GM12878 (cell line): ENCODE results near the gene EFHD2. TPM values are rescaled to one million over a fixed set of nuclear protein-coding genes. Genes with fewer than 3 reads are reported as not detected.

Source experiments
- ATAC-seq: fragments of 200-7000 bp; cut with Tn5 transposase; 3 replicates; pipeline ENCODE4 v1.9.1; 2020; ENCODE audit warnings: mild to moderate bottlenecking, moderate library complexity
- BruUV-seq: library from RNA; stranded (reverse); fragments of 400-500 nt; replicated peaks from 2 replicates; lab custom pipeline; 2021; lab: Mats Ljungman, UMichigan
- CTCF ChIA-PET: fragments of 300-600 bp; sonication (Branson Sonifier 250); formaldehyde crosslinking; extraction: SDS; loops from one replicate; lab custom pipeline; 2021; ENCODE audit warnings: inconsistent platforms; lab: Yijun Ruan, JAX
- POLR2A ChIA-PET: fragments of 350-600 bp; formaldehyde crosslinking; extraction: SDS; loops from one replicate; lab custom pipeline; 2021; ENCODE audit warnings: inconsistent platforms; lab: Charles Lee
- RAD21 ChIA-PET: fragments of 300-600 bp; sonication (Branson Sonifier 250); formaldehyde crosslinking; loops from one replicate; lab custom pipeline; 2023; ENCODE audit warnings: antibody characterized with exemption; ENCODE audit not compliant: unreplicated experiment; lab: Charles Lee
- SMC1A ChIA-PET: fragments of 300-600 bp; sonication (Branson Sonifier 250); formaldehyde crosslinking; loops from one replicate; lab custom pipeline; 2023; ENCODE audit not compliant: unreplicated experiment, uncharacterized antibody; lab: Charles Lee
- DNase-seq: peaks from one replicate; pipeline ENCODE4 v3.0.0-alpha.2; 2011; ENCODE audit warnings: low read depth, low spot score
- FAIRE-seq: peaks from 3 replicates; lab custom pipeline; 2011; peaks lifted over from hg19 to GRCh38; lab: Jason Lieb, UNC
- H2AFZ ChIP-seq: 2 replicates; pipeline ENCODE4 v1.6.0; 2011; ENCODE audit warnings: low read depth, low read length, control low read depth; ENCODE audit not compliant: control insufficient read depth
- H3K27ac ChIP-seq: 2 replicates; pipeline ENCODE4 v1.5.1; 2011; ENCODE audit warnings: control low read depth; ENCODE audit not compliant: control insufficient read depth, insufficient read depth
- H3K27me3 ChIP-seq, 2 experiments: replicated peaks in 1 of 2; 2 replicates each; pipeline versions ENCODE4 v1.6.0 to v1.6.1; 2011; ENCODE audit warnings: low read length in 1 of 2; ENCODE audit not compliant: control insufficient read depth in 2 of 2, insufficient read depth in 2 of 2
- H3K36me3 ChIP-seq, 2 experiments: 2 replicates each; pipeline ENCODE4 v1.5.1; 2011; ENCODE audit warnings: low read length in 1 of 2; ENCODE audit not compliant: control insufficient read depth in 2 of 2, insufficient read depth in 2 of 2
- H3K4me1 ChIP-seq: 2 replicates; pipeline ENCODE4 v1.6.1; 2011; ENCODE audit warnings: mild to moderate bottlenecking, low read length, moderate library complexity, mixed read lengths; ENCODE audit not compliant: control insufficient read depth, insufficient read depth
- H3K4me2 ChIP-seq: 2 replicates; pipeline ENCODE4 v1.6.0; 2011; ENCODE audit warnings: control low read depth; ENCODE audit not compliant: control insufficient read depth, insufficient read depth
- H3K4me3 ChIP-seq: fragments of 200-600 bp; sonication (generic); 2 replicates; pipeline ENCODE4 v1.5.1; 2016
- H3K79me2 ChIP-seq: 2 replicates; pipeline ENCODE4 v1.6.0; 2011; ENCODE audit warnings: low read length; ENCODE audit not compliant: control insufficient read depth, insufficient read depth
- H3K9ac ChIP-seq: 2 replicates; pipeline ENCODE4 v1.8.0; 2011; ENCODE audit warnings: low read length, control low read depth, mixed read lengths; ENCODE audit not compliant: control insufficient read depth, insufficient read depth
- H3K9me3 ChIP-seq: replicated peaks from 3 replicates; pipeline ENCODE4 v1.5.1; 2011; ENCODE audit warnings: mild to moderate bottlenecking, low read length; ENCODE audit not compliant: control insufficient read depth, insufficient read depth
- H4K20me1 ChIP-seq: 2 replicates; pipeline ENCODE4 v1.6.0; 2011; ENCODE audit not compliant: control insufficient read depth, insufficient read depth
- BCL11A ChIP-seq: IDR thresholded peaks from 2 replicates; pipeline ENCODE4 v1.6.1; 2011; ENCODE audit warnings: low read depth, low read length
- CBX3 ChIP-seq: fragments of 200-600 bp; sonication (generic); IDR thresholded peaks from 2 replicates; pipeline ENCODE4 v1.6.1; 2016; ENCODE audit warnings: low read depth, borderline replicate concordance
- HCFC1 ChIP-seq: fragments of 150-350 bp; IDR thresholded peaks from 2 replicates; pipeline ENCODE4 v1.6.1; 2014; ENCODE audit warnings: low read length
- KAT2A ChIP-seq: conservative IDR thresholded peaks from 2 replicates; pipeline ENCODE4 v1.6.1; 2011; ENCODE audit warnings: low read depth, low read length; ENCODE audit not compliant: control insufficient read depth
- MEF2A ChIP-seq: IDR thresholded peaks from 2 replicates; pipeline ENCODE4 v1.6.1; 2011; ENCODE audit warnings: low read depth, mild to moderate bottlenecking, low read length, moderate library complexity; ENCODE audit not compliant: insufficient read depth
- MYB ChIP-seq: fragments of 150-350 bp; IDR thresholded peaks from 2 replicates; pipeline ENCODE4 v1.6.1; 2014; ENCODE audit warnings: mild to moderate bottlenecking, low read depth, low read length, borderline replicate concordance
- NFYB ChIP-seq: IDR thresholded peaks from 2 replicates; pipeline ENCODE4 v1.6.1; 2011; ENCODE audit warnings: low read depth, mild to moderate bottlenecking, low read length, improper control_type of control experiment, moderate library complexity; ENCODE audit not compliant: insufficient read depth
- PAX8 ChIP-seq: fragments of 450-650 bp; IDR thresholded peaks from 2 replicates; pipeline ENCODE4 v1.6.1; 2017; ENCODE audit warnings: mild to moderate bottlenecking, moderate library complexity
- POLR2AphosphoS5 ChIP-seq: IDR thresholded peaks from 2 replicates; pipeline ENCODE4 v1.6.1; 2011; ENCODE audit warnings: mild to moderate bottlenecking, low read length, inconsistent platforms
- SMC3 ChIP-seq: IDR thresholded peaks from 2 replicates; pipeline ENCODE4 v1.6.1; 2011; ENCODE audit warnings: low read length, improper control_type of control experiment, borderline replicate concordance
- SRF ChIP-seq, 2 experiments: IDR thresholded peaks; 2 replicates each; pipeline ENCODE4 v1.6.1; 2011; ENCODE audit warnings: low read depth in 2 of 2, low read length in 2 of 2, mild to moderate bottlenecking in 1 of 2, moderate library complexity in 1 of 2
- ZNF207 ChIP-seq: fragments of 450-650 bp; IDR thresholded peaks from 2 replicates; pipeline ENCODE4 v1.6.1; 2014; ENCODE audit warnings: antibody characterized with exemption, mild to moderate bottlenecking, borderline replicate concordance
- ZNF24 ChIP-seq: fragments of 450-650 bp; IDR thresholded peaks from 2 replicates; pipeline ENCODE4 v1.6.1; 2017; ENCODE audit warnings: antibody characterized with exemption, mild to moderate bottlenecking
- WGBS: methylation state at CpG from one replicate; pipeline ENCODE4 v1.1.6; 2016; ENCODE audit warnings: low lambda C conversion rate; ENCODE audit not compliant: insufficient replicate concordance, insufficient coverage; ENCODE audit errors: missing lambda C conversion rate; 5-methylcytosine and 5-hydroxymethylcytosine counted together
- in situ Hi-C: fragments of 300-500 bp; cut with MboI; formaldehyde crosslinking; loops from 9 replicates; pipeline ENCODE4 v1.14.3; 2018; ENCODE audit warnings: mixed read lengths
- intact Hi-C: fragments of 100-400 bp; cut with micrococcal nuclease; formaldehyde crosslinking; loops from one replicate; pipeline ENCODE4 v1.14.2; 2022; ENCODE audit not compliant: unreplicated experiment
- polyA plus RNA-seq, 11 experiments: library from polyadenylated mRNA; depleted of rRNA in 4 of 11; unstranded in 6 of 11; stranded (reverse) in 5 of 11; fragments of >200 nt; fragmentation: Nextera tagmentation in 4 of 11; fragmentation: Illumina TruSeq in 1 of 11; extraction: Ambion mirVana in 4 of 11; extraction: Trizol in 1 of 11; gene quantifications; 1 replicate in 1 of 11; 2 replicates in 10 of 11; pipeline versions ENCODE4 v1.2.1 to v1.2.3, GENCODE V29; 2011 to 2016; ENCODE audit warnings: inconsistent platforms in 2 of 11, missing spikeins in 2 of 11, low read depth in 1 of 11
- total RNA-seq, 4 experiments: library from RNA; depleted of rRNA in 3 of 4; stranded (reverse); fragments of >200 nt in 3 of 4; fragmentation: Illumina TruSeq in 1 of 4; extraction: Trizol in 1 of 4; gene quantifications; 2 replicates each; pipeline versions ENCODE4 v1.2.1 to v1.2.3, GENCODE V29; 2013 to 2021
- TF ChIP-seq, protein P1 (sequence below): IDR thresholded peaks from 2 replicates; pipeline ENCODE4 v1.6.1; 2012; ENCODE audit warnings: low read depth, low read length, improper control_type of control experiment
- TF ChIP-seq, protein P2 (sequence below): fragments of 450-650 bp; IDR thresholded peaks from 2 replicates; pipeline ENCODE4 v1.6.1; 2017; ENCODE audit warnings: low read depth, mild to moderate bottlenecking, moderate library complexity

The EFHD2 gene
- total and polyA plus RNA-seq, 10 of the 15 experiments (the other 5 are each of a cell fraction or from before 2014, with no cell fraction given): 4.0 to 114 (median 66.1) TPM

DNA sequence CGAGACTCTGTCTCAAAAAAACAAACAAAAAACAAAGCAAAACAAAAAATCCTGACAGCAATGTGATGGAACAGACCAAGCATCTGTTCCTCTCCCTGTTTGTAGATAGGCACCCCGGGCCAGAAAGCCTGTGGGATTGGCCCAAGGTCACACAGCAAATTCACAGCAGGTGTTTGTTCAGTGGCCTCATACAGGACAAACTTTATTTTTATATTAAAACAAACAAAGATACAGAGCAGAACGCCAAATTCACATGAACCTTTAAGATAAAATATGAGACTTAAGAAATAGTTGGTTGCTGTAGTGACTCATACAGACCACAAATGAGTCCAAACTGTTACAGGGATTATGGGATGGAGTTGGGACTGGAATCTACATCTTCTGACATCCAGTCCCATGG lies 44.6 kb downstream of the EFHD2 start:
- in situ Hi-C loops: no loop called here
- intact Hi-C loops: no loop called here
- WGBS: 52% methylated on average over 3 of the region's 3 CpGs

More for the DNA sequence above, 44.6 kb downstream of the EFHD2 start:
- no TSS peak for BruUV-seq
- H3K4me1 ChIP-seq: peaks cover 4% of the 10 kb centered on the region
- no peak for ATAC-seq
- no peak overlapping the region for H3K27ac ChIP-seq
- no peak overlapping the region for H3K4me3 ChIP-seq
- H4K20me1 ChIP-seq: no peaks in the 10 kb centered on the region
- POLR2A ChIA-PET: no interaction called here
- H3K36me3 ChIP-seq: no peaks in the 10 kb centered on the region
- CTCF ChIA-PET: no interaction called here
- TF ChIP-seq NFYB: no peak
- TF ChIP-seq SRF (IDR thresholded peaks at IDR 0.05; ENCODE audit: low read depth in 2 of 2, low read length in 2 of 2): no peak
- TF ChIP-seq ZNF24: no peak
- no peak for TF ChIP-seq HCFC1
- no peak for TF ChIP-seq POLR2AphosphoS5
- TF ChIP-seq, protein P1, sequence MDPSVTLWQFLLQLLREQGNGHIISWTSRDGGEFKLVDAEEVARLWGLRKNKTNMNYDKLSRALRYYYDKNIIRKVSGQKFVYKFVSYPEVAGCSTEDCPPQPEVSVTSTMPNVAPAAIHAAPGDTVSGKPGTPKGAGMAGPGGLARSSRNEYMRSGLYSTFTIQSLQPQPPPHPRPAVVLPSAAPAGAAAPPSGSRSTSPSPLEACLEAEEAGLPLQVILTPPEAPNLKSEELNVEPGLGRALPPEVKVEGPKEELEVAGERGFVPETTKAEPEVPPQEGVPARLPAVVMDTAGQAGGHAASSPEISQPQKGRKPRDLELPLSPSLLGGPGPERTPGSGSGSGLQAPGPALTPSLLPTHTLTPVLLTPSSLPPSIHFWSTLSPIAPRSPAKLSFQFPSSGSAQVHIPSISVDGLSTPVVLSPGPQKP: no peak
- TF ChIP-seq, protein P2, sequence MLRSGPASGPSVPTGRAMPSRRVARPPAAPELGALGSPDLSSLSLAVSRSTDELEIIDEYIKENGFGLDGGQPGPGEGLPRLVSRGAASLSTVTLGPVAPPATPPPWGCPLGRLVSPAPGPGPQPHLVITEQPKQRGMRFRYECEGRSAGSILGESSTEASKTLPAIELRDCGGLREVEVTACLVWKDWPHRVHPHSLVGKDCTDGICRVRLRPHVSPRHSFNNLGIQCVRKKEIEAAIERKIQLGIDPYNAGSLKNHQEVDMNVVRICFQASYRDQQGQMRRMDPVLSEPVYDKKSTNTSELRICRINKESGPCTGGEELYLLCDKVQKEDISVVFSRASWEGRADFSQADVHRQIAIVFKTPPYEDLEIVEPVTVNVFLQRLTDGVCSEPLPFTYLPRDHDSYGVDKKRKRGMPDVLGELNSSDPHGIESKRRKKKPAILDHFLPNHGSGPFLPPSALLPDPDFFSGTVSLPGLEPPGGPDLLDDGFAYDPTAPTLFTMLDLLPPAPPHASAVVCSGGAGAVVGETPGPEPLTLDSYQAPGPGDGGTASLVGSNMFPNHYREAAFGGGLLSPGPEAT: no peak
- no peak for TF ChIP-seq KAT2A
- TF ChIP-seq MYB: no peak
- no peak for TF ChIP-seq SMC3
- TF ChIP-seq CBX3: no peak
- TF ChIP-seq PAX8: no peak
- no peak for TF ChIP-seq ZNF207
- no peak for TF ChIP-seq BCL11A
- TF ChIP-seq MEF2A: no peak
- TF ChIP-seq, all 136 proteins: peak for 0
- SMC1A ChIA-PET: no interaction called here
- no peaks in the 10 kb centered on the region for H3K27me3 ChIP-seq
- H3K9ac ChIP-seq: no peak overlapping the region
- H2AFZ ChIP-seq: no peak overlapping the region
- RAD21 ChIA-PET: no interaction called here
- FAIRE-seq (no peak), DNase-seq (no peak)
- no peak overlapping the region for H3K4me2 ChIP-seq
- H3K9me3 ChIP-seq: no peaks in the 10 kb centered on the region; the same call in 2 of the 3 replicates
- H3K79me2 ChIP-seq: no peaks in the 10 kb centered on the region
